GM21619 (cell line): ENCODE data around the gene CACNA1D.
"Not testable (repeated sequence)": the region's sequence is repeated elsewhere in the genome, so short reads cannot be mapped to it uniquely, and the experiment has no call there.

Experiments
- ATAC-seq: cut with Tn5 transposase; IDR thresholded peaks from one replicate; pipeline ENCODE4 v1.9.1; 2021; ENCODE audit not compliant: unreplicated experiment

Gene CACNA1D

DNA sequence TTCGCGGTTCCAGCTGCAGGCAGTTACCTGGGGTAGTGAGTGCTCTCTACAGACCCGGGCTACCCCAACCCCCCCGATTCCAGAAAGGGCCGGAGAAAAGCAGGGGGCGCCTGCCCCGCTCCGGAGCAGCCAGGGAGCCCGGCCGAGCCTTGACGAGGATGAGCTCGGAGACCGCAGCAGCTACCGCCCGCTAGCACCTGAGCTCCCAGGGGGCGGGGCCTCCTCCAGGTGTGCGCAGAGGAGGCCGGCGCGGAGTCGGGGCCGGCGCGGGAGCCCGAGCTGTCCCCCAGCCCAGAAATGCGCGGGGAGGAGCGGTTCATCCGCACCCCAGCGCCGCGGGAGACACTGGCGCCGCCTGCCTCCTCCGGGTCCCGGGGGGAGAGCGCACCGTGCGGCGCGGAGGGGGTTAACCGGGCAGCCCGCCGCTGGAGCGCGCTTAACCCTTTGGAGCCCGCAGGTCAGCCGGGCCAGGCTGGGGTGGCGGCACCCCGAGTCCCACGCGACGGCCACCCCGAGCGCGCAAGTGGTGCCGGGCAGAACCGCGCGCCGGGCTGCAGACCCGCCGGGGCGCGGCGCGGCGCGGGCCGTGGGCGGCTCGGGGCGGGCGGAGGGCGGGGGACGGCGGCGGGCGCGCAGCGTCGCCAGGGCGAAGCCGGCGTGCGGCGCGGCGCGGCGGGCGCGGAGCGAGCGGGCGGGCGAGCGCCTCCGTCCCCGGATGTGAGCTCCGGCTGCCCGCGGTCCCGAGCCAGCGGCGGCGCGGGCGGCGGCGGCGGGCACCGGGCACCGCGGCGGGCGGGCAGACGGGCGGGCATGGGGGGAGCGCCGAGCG lies at the start of gene CACNA1D:
Gene CACNA1D, plus strand, starts transcription at position 649 of the 829 bp plus-strand sequence. CDS start 556 bp downstream, outside the sequence.
- no peak for ATAC-seq

- no peak for ATAC-seq
Measured at GRCh38 chr3:53457068-53457467, 37.3 kb upstream of the CACNA1D start.

DNA sequence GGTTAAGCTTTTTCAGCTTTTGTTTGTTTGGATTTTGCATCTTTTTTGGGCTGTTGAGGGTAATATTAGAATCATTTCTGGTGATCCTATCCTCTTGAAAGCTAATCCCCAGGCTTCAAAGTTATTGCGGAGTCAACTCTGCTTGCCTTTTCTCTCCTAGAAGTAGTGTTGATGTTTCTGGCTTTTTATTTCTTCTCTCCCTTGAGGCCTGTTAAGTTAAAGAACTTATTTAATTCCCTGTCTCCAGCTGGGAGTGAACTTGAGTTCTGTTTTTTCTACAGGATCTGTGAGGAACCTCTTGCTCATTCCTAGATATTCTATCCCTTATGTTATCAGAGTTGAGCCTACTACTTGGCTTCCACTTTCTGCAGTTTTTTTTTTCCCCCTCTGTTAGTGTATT lies 34.1 kb upstream of the CACNA1D start:
- ATAC-seq: no peak

DNA sequence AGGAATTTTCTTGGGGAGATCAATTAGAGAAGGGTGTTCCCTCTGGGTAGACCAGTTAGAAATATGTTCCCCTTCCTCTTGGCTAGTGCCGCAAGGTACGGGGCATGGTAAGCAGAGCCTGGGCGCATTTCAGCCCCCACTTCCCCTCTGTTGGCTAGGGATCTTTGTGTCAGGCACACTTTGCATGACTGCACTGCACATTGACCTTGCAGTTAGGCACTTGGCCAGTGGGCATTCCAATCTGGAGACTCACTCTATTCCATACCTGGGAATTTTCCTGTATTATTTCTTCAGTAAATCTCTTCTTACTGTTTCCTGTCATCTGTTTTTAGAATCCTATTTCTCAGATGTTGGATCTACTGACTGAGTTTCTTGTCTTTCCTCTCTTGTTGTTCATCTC lies 30.0 kb upstream of the CACNA1D start:
- ATAC-seq: no peak

GRCh38 chr3:53469758-53470157 lies 24.7 kb upstream of the CACNA1D start:
- ATAC-seq: not testable (repeated sequence)

DNA sequence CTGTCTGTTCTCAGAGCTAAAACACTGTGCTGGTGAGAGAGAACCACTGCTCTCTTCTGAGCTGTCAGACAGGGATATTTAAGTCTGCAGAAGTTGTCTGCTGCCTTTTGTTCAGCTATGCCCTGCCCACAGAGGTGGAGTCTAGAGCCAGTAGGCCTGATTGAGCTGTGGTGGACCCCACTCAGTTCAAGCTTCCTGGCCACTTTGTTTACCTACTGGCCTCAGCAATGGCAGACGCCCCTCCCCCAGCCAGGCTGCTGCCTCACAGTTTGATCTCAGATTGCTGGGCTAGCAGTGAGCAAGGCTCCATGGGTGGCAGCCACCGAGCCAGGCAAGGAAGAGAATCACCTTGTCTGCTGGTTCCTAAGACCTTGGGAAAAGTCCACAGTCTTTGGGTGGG lies 21.0 kb upstream of the CACNA1D start:
- no peak for ATAC-seq

- ATAC-seq: not testable (repeated sequence)
Measured at GRCh38 chr3:53476372-53476771, 18.0 kb upstream of the CACNA1D start.

GRCh38 chr3:53477689-53478088 lies 16.7 kb upstream of the CACNA1D start:
- not testable (repeated sequence) for ATAC-seq

DNA sequence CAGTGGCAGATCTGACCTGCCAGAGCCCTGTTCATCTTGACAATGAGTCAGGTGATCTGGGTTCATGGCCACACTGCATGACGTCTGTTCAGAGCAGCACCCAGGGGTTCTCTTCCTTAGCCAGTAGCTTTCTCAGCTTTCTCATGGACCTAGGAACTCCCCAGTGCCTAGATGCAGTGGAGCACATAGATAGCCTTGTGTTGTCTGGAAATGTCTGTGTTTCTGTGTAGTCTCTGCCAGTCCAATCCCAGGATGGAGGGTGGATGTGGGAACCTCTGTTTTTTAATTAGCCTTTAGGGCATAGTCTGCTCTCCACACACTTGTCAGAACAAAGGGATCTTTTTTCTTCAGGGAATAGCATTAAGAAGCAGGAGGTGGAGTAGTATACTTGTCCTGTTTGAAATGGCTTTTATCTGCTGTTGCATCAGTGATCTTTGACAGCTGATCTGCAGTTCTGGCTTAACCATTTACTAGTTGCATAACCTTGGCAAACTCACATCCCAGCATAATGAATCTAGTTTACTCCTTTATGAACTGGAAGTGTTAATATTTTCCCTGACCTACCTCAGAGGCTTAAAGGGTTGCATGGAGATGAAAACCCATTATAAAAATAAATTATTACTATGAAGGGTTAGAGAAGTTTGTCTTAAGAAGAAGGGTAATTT lies 16.1 kb upstream of the CACNA1D start:
- ATAC-seq: no peak

DNA sequence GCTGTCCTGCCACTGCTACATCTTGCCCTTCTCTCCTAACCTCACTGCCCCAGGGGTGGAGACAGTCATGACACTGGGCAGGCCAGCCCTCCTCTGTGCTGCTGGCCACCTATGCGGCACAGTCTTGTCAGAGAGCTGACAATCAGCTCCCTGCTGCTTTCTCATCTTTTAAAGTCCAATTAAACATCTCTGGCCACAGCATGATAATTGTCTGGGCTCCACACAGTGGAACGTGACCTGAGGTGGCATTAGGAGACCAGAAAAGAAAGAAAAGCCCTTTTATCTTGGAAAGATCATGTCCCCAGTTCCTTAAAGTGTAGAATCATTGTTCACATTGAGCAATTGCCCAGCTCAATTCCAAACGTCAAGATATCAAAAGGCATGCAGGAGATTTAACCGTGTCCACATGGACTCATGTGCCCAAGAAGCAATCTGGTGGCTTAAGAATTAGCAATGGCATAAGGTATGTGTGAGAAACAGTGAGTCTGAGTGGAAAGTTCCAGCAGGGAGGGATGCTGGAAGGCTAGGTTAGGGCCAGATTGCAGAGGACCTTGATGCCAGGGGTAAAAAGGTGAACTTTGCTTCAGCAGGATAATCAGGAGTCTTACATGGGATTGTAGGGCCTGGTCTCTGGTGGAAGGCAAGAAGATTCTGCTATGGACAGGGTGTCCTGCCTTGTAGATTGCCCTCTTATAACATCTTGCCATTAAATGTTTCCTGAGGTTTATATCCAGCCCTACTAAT lies 15.3 kb upstream of the CACNA1D start:
- ATAC-seq: no peak

DNA sequence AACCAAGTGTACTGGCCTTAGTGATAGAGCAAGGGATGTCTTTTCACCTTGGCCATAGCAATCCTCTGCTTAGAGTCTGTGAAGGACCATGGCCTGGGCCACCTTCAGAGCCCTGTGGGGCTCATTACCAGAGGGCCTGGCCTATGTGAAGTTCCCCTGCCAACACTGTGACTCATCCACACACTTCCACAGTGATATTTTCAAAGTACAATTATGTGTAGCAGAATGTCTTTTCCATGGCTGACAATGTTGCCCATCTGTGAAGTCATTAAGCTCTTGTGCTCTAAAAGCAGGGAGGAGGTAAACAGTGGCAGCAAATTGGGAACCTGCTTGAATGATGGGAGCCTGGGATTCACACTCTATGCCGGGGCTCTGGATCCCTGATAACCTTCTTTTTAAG lies 12.2 kb upstream of the CACNA1D start:
- ATAC-seq: no peak

DNA sequence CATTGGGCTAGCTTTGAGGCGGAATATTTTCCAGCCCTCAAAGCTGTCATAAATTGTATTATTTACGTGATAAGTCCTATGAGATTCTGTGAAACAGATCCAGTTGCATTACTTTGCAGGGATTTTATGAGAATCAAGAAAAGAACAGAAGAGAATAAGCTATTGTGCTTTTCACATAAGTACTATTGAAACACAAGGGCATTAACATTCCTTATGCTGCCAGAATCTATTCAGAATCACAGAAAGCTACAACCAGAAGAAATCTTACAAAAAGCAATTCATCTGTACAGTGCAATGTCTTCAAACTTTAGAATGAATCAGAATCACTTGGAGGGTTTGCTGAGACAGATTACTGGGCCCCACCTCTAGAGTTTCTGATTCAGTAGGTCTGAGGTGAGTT lies 10.6 kb upstream of the CACNA1D start:
- no peak for ATAC-seq

DNA sequence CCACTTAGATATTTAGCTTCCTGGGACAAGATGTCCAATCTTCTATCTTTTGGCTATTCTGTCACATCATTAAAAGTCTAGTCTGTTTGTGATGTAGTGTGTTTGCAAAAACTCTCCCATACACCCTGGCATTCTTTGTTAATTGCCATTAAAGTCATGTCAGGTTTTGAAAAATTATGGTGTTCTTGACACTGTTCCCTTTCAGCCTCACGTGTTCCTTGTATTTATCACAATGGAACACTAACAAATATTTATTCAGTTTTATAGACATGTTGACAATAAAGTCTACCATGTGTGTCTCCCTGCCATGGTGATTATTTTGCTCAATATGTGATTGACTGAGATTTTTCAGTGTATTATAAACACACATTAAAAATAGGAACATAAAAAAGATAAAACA lies 9.4 kb upstream of the CACNA1D start:
- ATAC-seq: no peak

DNA sequence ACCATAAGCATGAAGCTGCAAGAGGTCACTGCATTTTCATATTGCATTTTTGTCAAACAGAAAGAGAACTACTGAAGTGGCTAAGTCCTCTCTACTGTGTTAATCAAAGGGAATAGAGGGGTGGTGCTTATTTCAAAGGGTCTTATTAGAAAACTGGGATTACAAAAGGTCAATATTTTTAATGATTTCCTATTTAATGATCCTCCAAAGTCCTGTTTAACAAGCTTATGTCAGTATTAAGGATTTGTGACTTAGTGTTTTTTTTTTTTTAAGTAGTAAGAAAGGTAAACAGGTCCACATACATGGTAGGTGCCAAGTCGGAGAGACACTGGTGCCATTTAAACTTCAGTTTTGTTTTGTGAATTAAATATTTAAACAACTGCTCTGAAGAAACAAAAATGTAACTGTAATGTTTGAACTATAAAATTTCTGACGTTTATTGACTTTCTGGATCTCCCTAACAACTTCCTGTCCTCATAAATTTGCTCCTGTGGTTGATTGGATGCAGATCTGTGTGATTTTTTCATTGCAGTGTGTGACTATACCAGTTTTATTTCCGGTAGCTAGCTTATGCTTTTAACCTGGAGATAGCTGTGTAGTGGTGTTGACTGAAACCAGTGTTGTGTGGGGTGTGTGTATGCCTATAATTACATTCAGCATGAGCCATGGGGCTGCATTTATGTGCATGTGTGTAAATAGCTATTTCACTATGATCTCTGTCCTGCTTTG lies 8.6 kb upstream of the CACNA1D start:
- no peak for ATAC-seq

DNA sequence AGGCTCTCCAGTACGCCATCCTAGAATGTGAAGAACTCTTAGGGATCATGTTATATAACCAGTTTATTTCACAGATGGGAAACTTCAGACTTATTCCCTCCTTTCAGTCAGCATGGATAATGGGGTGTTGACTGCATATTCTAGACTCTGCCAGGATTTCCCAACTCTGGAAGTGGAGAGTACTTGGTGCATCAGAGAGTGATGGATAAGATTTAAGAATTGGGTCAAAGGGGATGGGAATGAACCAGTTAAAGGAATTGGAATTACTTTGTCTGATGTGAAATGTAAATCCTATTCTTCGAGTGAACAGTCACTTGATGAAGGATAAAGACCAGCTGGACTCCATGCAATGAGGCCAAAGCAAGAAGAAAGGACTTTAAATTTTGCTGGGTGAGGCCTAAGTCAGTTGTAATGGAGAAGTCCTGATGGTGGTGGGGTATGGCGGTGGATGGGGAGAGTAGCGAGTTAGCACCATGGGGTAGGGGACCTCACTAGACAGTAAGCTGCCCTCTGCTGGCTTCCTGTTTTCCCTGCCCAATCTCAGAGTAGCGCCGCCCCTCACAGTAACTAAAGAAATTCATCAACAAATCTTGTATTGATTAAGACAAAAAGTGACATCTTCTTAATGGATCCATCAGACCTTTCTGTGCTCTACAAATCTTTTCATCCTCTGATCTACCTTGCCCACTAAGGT lies 7.3 kb upstream of the CACNA1D start:
- ATAC-seq: no peak

- no peak for ATAC-seq
Measured at GRCh38 chr3:53489386-53489785, 5.0 kb upstream of the CACNA1D start.

GRCh38 chr3:53489787-53490458 lies 4.5 kb upstream of the CACNA1D start:
- no peak for ATAC-seq

DNA sequence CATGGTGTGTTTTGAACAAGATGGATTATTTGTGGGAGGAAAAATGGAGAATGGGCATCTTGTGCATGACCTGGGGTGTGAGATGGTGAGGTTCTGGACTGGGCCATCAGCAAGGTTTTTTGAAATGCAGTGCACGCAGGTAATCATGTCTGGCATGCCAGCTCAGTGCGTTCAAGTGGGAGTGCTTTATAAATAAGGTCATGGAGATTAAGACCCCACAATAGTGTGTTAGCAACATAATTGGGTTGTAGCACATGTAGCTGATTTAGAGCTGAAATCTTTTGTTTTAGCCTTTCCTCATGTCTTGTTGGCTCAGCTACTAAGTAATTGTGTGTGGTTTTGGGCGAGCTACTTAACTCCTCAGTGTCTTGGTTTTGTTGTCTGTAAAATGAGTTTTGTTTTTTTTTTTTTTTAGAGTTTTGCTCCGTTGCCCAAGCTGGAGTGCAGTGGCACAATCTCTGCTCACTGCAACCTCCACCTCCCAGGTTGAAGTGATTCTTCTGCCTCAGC lies 3.9 kb upstream of the CACNA1D start:
- no peak for ATAC-seq

- no peak for ATAC-seq
Measured at GRCh38 chr3:53491276-53491675, 3.1 kb upstream of the CACNA1D start.

DNA sequence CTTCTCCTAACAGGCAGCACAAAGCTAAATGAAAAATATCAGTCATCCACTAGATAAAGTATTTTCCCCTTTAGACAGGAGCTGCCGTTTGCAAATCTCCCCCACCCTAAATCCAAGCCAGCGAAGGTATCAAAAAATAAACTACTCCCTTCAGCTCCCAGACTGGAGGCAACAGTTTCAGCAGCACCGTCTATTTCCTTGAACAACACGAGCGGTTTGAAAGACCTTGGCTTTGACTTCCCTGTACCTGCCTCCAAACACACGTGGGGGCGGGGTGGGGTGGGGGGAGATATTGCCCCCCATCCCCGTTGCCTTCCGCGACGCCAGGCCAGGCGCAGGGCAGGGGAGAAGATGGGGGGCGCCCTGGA lies 832 bp upstream of the CACNA1D start:
- ATAC-seq: no peak
